Right ventricle myocardium inferior (tissue), 1 donor: ENCODE data around the gene SLC6A7. TPM values are rescaled to one million over a fixed set of nuclear protein-coding genes. Genes with fewer than 3 reads are reported as not detected.
"Not testable (repeated sequence)": the region's sequence is repeated elsewhere in the genome, so short reads cannot be mapped to it uniquely, and the experiment has no call there.

Experiments
- ATAC-seq: fragments of 200-7000 bp; cut with Tn5 transposase; one replicate; pipeline ENCODE4 v1.9.1; 2020; ENCODE audit warnings: mild to moderate bottlenecking, moderate library complexity
- DNase-seq: peaks from one replicate; pipeline ENCODE4 v3.0.0; 2021; ENCODE audit errors: missing footprints
- intact Hi-C: fragments of 100-400 bp; cut with DNase I; formaldehyde crosslinking; loops from one replicate; pipeline ENCODE4 v1.11.0; 2022
- total RNA-seq: library from RNA; stranded (reverse); fragmentation: NEBNext Ultra II Directional; extraction: Animal tissue kit (Norgen Biotek cat#: 25700); gene quantifications from one replicate; pipeline ENCODE4 v1.2.1, GENCODE V29; 2021
- donor health status: DM: no; HTN: yes; CAD: no; lungs with severe emphysema.

SLC6A7 gene
- total RNA-seq, 1 donor from 2014 or later = not detected

GRCh38 chr5:150246429-150246828, 56.6 kb downstream of the SLC6A7 start:
- DNase-seq (no peak), ATAC-seq (no peak)
- intact Hi-C loops = no loop called here

GRCh38 chr5:150246835-150247234, 57.0 kb downstream of the SLC6A7 start:
- ATAC-seq (no peak), DNase-seq (no peak)
- intact Hi-C loops = no loop called here

GRCh38 chr5:150247726-150248125, 57.9 kb downstream of the SLC6A7 start:
- ATAC-seq = no peak
- intact Hi-C loops = no loop called here
- DNase-seq = no peak

- intact Hi-C loops, ATAC-seq, DNase-seq: not testable (repeated sequence)
These were observed 58.6 kb downstream of the SLC6A7 start for GRCh38 chr5:150248493-150248892.

GRCh38 chr5:150248946-150249345, 59.1 kb downstream of the SLC6A7 start:
- intact Hi-C loops = no loop called here
- ATAC-seq (no peak), DNase-seq (no peak)

- DNase-seq (no peak), ATAC-seq (no peak)
- intact Hi-C loops = no loop called here
These were observed 59.9 kb downstream of the SLC6A7 start for GRCh38 chr5:150249744-150250143.

- DNase-seq = no peak
- intact Hi-C loops = no loop called here
- no peak for ATAC-seq
These were observed 61.6 kb downstream of the SLC6A7 start for GRCh38 chr5:150251504-150251903.

- ATAC-seq (no peak), DNase-seq (no peak)
- intact Hi-C loops = no loop called here
These were observed 62.6 kb downstream of the SLC6A7 start for GRCh38 chr5:150252489-150252888.

- no peak for ATAC-seq
- DNase-seq = no peak
- intact Hi-C loops = no loop called here
These were observed 63.8 kb downstream of the SLC6A7 start for GRCh38 chr5:150253416-150254208.

- DNase-seq = no peak
- ATAC-seq = no peak
- intact Hi-C loops = no loop called here
These were observed 64.5 kb downstream of the SLC6A7 start for GRCh38 chr5:150254363-150254762.

- DNase-seq (no peak), ATAC-seq (peak; percentile 32)
- intact Hi-C loops = loop anchor here (5.0 kb wide), 1 partner anchor 103 kb away; the partner anchor contains the start of gene TCOF1
These were observed 64.9 kb downstream of the SLC6A7 start for GRCh38 chr5:150254774-150255173.

GRCh38 chr5:150255659-150256409, 66.0 kb downstream of the SLC6A7 start:
- ATAC-seq (no peak), DNase-seq (no peak)
- intact Hi-C loops = loop anchor here (5.0 kb wide), 1 partner anchor 101 kb away; the partner anchor contains the start of gene TCOF1

GRCh38 chr5:150256410-150257064, 66.7 kb downstream of the SLC6A7 start:
- DNase-seq (no peak), ATAC-seq (no peak)
- intact Hi-C loops = loop anchor here (5.0 kb wide), 1 partner anchor 101 kb away; the partner anchor contains the start of gene TCOF1

- intact Hi-C loops = loop anchor here (5.0 kb wide), 1 partner anchor 100 kb away; the partner anchor contains the start of gene TCOF1
- ATAC-seq (peak; percentile 14), DNase-seq (no peak)
These were observed 67.6 kb downstream of the SLC6A7 start for GRCh38 chr5:150257424-150257823.

- DNase-seq = no peak
- ATAC-seq = no peak
- intact Hi-C loops = loop anchor here (5.0 kb wide), 1 partner anchor 99 kb away; the partner anchor contains the start of gene TCOF1
These were observed 68.3 kb downstream of the SLC6A7 start for GRCh38 chr5:150258130-150258529.
